Progenitor cell of endocrine pancreas (in vitro differentiated cells): ENCODE measurements around the gene CPZ. TPM values are rescaled to one million over a fixed set of nuclear protein-coding genes. Genes with fewer than 3 reads are reported as not detected.

Source experiments
- DNase-seq: peaks from one replicate; pipeline ENCODE4 v3.0.0; 2021; ENCODE audit warnings: low spot score; ENCODE audit not compliant: unreplicated experiment
- H3K27ac Mint-ChIP-seq: 2 replicates; pipeline ENCODE4 v1.8.0; 2021; ENCODE audit warnings: mild to moderate bottlenecking, moderate library complexity, mixed read lengths
- H3K27me3 Mint-ChIP-seq: 2 replicates; pipeline ENCODE4 v1.8.0; 2021; ENCODE audit warnings: mixed read lengths
- H3K36me3 Mint-ChIP-seq: 2 replicates; pipeline ENCODE4 v1.8.0; 2022; ENCODE audit warnings: mixed read lengths; ENCODE audit not compliant: insufficient read depth
- H3K4me1 Mint-ChIP-seq: 2 replicates; pipeline ENCODE4 v1.8.0; 2021; ENCODE audit warnings: low read depth, mixed read lengths
- H3K4me3 Mint-ChIP-seq: 2 replicates; pipeline ENCODE4 v1.8.0; 2021; ENCODE audit warnings: low read depth, mild to moderate bottlenecking, moderate library complexity, mixed read lengths
- H3K9me3 Mint-ChIP-seq: 2 replicates; pipeline ENCODE4 v1.8.0; 2021; ENCODE audit warnings: low read depth, mixed read lengths
- total RNA-seq: library from RNA; stranded (reverse); gene quantifications from 2 replicates; pipeline ENCODE4 v1.2.1, GENCODE V29; 2021
- TF ChIP-seq, protein P1 (sequence below): fragments of 200-600 bp; sonication (generic); IDR thresholded peaks from one replicate; pipeline ENCODE4 v1.5.0; 2021; ENCODE audit warnings: antibody characterized with exemption, mild to moderate bottlenecking; ENCODE audit not compliant: unreplicated experiment

CPZ gene
- total RNA-seq, 1 donor from 2014 or later: 0.19 TPM

- Mint-ChIP-seq H3K27ac (no peak overlapping the region), H3K36me3 (no peaks in the 10 kb centered on the region), H3K9me3 (no peaks in the 10 kb centered on the region), H3K4me3 (no peak overlapping the region), H3K4me1 (peaks cover 2% of the 10 kb centered on the region), H3K27me3 (peaks cover 36% of the 10 kb centered on the region)
- no peak for DNase-seq
- TF ChIP-seq, protein P1, sequence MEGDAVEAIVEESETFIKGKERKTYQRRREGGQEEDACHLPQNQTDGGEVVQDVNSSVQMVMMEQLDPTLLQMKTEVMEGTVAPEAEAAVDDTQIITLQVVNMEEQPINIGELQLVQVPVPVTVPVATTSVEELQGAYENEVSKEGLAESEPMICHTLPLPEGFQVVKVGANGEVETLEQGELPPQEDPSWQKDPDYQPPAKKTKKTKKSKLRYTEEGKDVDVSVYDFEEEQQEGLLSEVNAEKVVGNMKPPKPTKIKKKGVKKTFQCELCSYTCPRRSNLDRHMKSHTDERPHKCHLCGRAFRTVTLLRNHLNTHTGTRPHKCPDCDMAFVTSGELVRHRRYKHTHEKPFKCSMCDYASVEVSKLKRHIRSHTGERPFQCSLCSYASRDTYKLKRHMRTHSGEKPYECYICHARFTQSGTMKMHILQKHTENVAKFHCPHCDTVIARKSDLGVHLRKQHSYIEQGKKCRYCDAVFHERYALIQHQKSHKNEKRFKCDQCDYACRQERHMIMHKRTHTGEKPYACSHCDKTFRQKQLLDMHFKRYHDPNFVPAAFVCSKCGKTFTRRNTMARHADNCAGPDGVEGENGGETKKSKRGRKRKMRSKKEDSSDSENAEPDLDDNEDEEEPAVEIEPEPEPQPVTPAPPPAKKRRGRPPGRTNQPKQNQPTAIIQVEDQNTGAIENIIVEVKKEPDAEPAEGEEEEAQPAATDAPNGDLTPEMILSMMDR: no peak
Observed at GRCh38 chr4:8595237-8596087, 2.9 kb downstream of the CPZ start.

DNA sequence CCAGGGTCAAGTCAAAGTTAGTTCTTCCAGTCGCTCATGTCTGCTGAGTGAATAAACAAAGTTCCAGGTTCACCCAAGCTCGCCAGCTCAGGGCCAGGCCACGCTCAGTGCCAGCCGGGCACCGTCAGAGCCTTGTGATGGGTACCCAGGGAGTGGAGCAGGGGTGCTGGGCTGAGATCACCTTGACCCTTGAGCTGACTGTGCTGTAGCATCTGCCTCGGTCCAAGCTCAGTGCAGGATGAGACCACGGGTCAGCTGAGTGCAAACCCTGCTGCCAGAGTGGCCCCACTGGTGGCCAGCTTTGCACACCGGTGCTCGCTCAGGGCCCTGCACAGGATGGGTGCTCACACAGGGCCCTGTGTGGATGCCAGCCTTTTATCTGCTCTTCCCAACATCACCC lies 4.3 kb downstream of the CPZ start:
- Mint-ChIP-seq H3K4me3 (no peak overlapping the region), H3K36me3 (no peaks in the 10 kb centered on the region), H3K9me3 (no peaks in the 10 kb centered on the region), H3K4me1 (peaks cover 2% of the 10 kb centered on the region), H3K27me3 (peaks cover 23% of the 10 kb centered on the region), H3K27ac (no peak overlapping the region)
- DNase-seq: no peak
- TF ChIP-seq, protein P1: no peak

- Mint-ChIP-seq H3K9me3 (no peaks in the 10 kb centered on the region), H3K27me3 (peaks cover 20% of the 10 kb centered on the region), H3K27ac (no peak overlapping the region), H3K36me3 (no peaks in the 10 kb centered on the region), H3K4me1 (peaks cover 2% of the 10 kb centered on the region), H3K4me3 (no peak overlapping the region)
- TF ChIP-seq, protein P1: no peak
- DNase-seq: no peak
Observed at GRCh38 chr4:8597319-8597718, 4.8 kb downstream of the CPZ start.

DNA sequence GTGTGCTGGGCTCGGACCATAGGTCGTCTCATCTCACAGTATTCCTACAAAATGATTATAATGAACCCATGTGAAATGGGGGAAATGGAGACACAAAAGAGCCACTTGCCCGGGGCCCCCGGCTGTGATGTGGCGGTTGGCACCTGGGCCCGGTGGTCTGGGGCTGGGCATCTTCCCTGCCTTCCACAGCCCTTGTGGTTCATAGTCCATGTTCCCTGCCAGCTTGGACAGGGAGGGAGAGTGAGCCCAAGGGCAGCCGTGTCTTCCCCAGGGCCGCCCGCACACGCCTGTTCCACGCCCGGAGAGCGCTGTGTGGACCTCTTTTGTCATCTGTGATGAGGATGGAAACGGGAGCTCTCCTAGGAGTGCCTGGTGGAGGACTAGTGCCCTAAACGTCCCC lies 5.2 kb downstream of the CPZ start:
- Mint-ChIP-seq H3K27ac (no peak overlapping the region), H3K36me3 (no peaks in the 10 kb centered on the region), H3K4me1 (peaks cover 2% of the 10 kb centered on the region), H3K9me3 (no peaks in the 10 kb centered on the region), H3K27me3 (peaks cover 22% of the 10 kb centered on the region), H3K4me3 (no peak overlapping the region)
- TF ChIP-seq, protein P1: no peak
- no peak for DNase-seq

GRCh38 chr4:8598391-8599090 lies 6.0 kb downstream of the CPZ start:
- no peak for DNase-seq
- no peak overlapping the region for H3K27ac Mint-ChIP-seq
- no peaks in the 10 kb centered on the region for H3K36me3 Mint-ChIP-seq
- H3K27me3 Mint-ChIP-seq: peaks cover 15% of the 10 kb centered on the region
- H3K4me1 Mint-ChIP-seq: no peaks in the 10 kb centered on the region
- no peaks in the 10 kb centered on the region for H3K9me3 Mint-ChIP-seq
- H3K4me3 Mint-ChIP-seq: no peak overlapping the region
- TF ChIP-seq, protein P1: no peak
